ENCODE data around the gene AFAP1.
A peak's percentile ranks its signal among the peaks of the same experiment; 100 is the strongest.

AFAP1 gene

DNA sequence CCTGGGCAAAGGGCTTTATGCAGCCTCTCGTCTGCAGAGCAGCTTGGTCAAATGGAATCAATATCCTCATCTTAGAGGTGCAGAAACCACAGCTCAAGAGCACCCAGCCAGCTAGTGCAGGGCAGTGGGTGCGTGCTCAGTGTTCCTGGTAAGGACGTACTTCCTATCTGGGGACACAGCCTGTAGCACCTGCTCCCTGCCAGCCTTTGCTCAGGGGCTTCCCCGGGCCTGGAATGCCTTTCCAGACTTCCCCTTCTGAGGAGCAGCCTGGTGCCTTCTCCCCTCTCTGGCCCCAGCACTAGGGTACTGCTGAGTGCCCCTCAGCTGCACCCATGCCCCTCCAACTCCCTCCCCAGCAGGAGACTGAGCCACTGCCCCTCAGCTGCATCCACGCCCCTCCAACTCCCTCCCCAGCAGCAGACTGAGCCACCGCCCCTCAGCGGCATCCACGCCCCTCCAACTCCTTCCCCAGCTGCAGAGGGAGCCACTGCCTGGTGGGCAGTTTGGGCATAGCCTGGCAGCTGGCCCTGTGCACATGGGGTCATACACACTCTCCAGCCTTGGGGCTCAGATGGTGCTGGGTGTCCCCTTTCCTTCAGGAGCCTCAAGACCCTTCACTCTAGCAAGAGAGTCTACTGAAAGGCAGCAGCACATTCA lies 42.2 kb upstream of the AFAP1 start:
- peaks cover 0 to 12% (median 0%) of the 10 kb centered on the region in 11 experiments; a peak in 6 of 22 replicates for H4K20me1 ChIP-seq
- no peaks in the 10 kb centered on the region for H3K9me3 ChIP-seq (replicated peaks in 1 of 11)
- peaks cover 0 to 16% (median 0%) of the 10 kb centered on the region in 11 experiments; a peak in 6 of 22 replicates for H3K27me3 ChIP-seq
- no peak overlapping the region for H3K9ac ChIP-seq
- H3K4me1 ChIP-seq = peaks cover 12 to 23% (median 20%) of the 10 kb centered on the region in 10 experiments
- H3K27ac ChIP-seq = no peak overlapping the region
- no peak for TF ChIP-seq Cebpa-rat (IDR thresholded peaks at IDR 0.05)
- no peak overlapping the region for H3K4me3 ChIP-seq
- no peaks in the 10 kb centered on the region for H3K36me3 ChIP-seq
- no peak overlapping the region for H3K4me2 ChIP-seq

GRCh38 chr4:7980036-7980435 lies 40.4 kb upstream of the AFAP1 start:
- no peak overlapping the region for H3K9ac ChIP-seq
- H4K20me1 ChIP-seq = peaks cover 0 to 6% (median 0%) of the 10 kb centered on the region in 11 experiments; a peak in 5 of 22 replicates
- peaks cover 0 to 9% (median 2%) of the 10 kb centered on the region in 10 experiments; a peak in 6 of 20 replicates for H3K4me1 ChIP-seq
- peaks cover 0 to 6% (median 0%) of the 10 kb centered on the region in 11 experiments; a peak in 3 of 22 replicates for H3K27me3 ChIP-seq
- H3K27ac ChIP-seq = no peak overlapping the region
- no peaks in the 10 kb centered on the region for H3K36me3 ChIP-seq
- no peaks in the 10 kb centered on the region for H3K9me3 ChIP-seq (replicated peaks in 1 of 11)
- no peak for TF ChIP-seq Cebpa-rat (IDR thresholded peaks at IDR 0.05)
- no peak overlapping the region for H3K4me2 ChIP-seq
- no peak overlapping the region for H3K4me3 ChIP-seq

DNA sequence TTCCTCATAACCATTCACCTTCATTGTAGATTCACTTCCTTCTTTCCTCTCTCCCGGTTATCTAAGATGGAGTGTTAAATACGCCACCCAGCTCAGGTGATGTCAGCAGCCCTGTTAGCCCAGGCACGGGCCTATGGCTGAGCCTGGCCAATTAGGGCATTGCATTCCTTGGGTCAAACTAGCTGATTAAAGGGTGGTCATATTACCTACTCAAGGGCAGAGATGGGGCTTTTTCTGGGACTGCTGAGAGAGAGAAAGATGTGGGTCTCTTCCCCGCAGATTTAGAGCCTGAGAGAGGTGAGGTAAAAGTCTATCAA lies 39.9 kb upstream of the AFAP1 start:
- Histone ChIP-seq H3K4me3 (no peak overlapping the region), H3K36me3 (no peaks in the 10 kb centered on the region), H3K4me2 (no peak overlapping the region), H3K4me1 (peaks cover 0 to 9% (median 0%) of the 10 kb centered on the region in 10 experiments; a peak in 1 of 20 replicates), H3K9me3 (replicated peaks in 1 of 11) (no peaks in the 10 kb centered on the region), H4K20me1 (peaks cover 0 to 1% (median 0%) of the 10 kb centered on the region in 11 experiments; a peak in 4 of 22 replicates), H3K9ac (no peak overlapping the region), H3K27ac (no peak overlapping the region), H3K27me3 (0 out of 22 replicates have a peak, but pooled peaks cover 0 to 2% (median 0%) of the 10 kb centered on the region in 11 experiments)
- TF ChIP-seq Cebpa-rat (IDR thresholded peaks at IDR 0.05) = no peak

DNA sequence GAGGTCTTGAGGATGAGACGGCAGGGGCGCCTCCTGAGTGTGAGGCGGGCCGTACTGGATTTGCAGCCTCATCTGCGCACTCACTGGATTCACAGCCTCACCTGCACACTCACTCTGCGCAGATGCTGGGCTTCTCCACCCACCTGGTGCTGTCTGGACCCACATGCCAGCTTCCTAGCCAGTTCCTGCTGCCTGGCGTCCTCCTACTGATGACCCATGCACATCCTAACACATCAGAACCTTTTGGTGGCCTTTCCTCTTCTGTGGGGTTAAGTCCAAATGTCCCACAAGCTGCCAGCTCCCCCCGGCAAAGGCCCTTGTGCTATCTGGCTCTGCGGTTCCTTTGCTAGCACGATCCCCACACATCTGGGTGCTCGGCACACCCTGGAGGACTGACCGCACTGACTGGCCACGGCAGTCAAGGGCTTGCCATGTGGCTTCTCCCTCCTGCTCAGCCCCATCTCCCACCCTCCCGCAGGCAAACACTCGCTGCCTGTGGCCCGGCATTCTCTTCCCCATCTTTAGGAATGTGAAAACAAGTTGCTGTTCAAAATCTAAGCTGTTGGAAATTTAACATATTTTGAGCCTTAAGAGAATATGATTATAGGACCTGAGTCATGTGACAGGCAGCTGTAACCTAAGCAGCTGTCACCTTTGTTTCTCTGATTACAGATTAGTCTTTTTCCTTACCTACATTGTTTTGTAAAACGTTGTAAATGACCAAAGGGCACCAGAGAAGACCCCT lies 39.4 kb upstream of the AFAP1 start:
- no peak overlapping the region for H3K27ac ChIP-seq

DNA sequence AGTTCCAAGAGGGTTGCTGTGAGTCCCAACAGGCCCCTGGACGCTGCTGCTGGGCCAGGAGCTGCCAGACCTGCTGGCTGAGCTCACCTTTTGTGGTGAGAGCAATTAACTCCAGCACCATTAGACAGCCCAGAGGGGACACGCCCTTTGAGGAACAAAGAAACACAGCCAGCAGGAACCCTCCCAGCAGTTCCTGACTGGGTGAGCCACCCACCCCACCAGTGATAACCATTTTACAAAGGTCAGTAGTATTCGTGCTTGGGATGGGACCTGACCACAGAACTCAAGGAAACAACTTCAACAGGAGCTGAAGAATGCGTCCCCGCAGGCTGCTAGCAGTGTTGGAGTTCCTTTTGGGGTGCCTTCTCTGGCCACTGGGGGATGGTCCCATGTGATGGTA lies 38.8 kb upstream of the AFAP1 start:
- Histone ChIP-seq H3K27me3 (no peaks in the 10 kb centered on the region), H3K27ac (no peak overlapping the region), H3K4me2 (peak overlapping the region in 2 of 11 experiments; percentile 4 to 53; a peak in 2 of 22 replicates), H4K20me1 (no peaks in the 10 kb centered on the region; a peak in 2 of 22 replicates), H3K9ac (no peak overlapping the region), H3K4me1 (peaks cover 0 to 9% (median 0%) of the 10 kb centered on the region in 10 experiments; a peak in 1 of 20 replicates), H3K4me3 (no peak overlapping the region), H3K9me3 (replicated peaks in 1 of 11) (no peaks in the 10 kb centered on the region), H3K36me3 (no peaks in the 10 kb centered on the region)
- TF ChIP-seq Cebpa-rat (IDR thresholded peaks at IDR 0.05) = no peak

More for the DNA sequence above, 39.4 kb upstream of the AFAP1 start:
- no peaks in the 10 kb centered on the region for H3K9me3 ChIP-seq (replicated peaks in 1 of 11)
- no peak overlapping the region for H3K9ac ChIP-seq
- H3K4me2 ChIP-seq = 0 out of 22 replicates have a peak overlapping the region, but pooled peaks of 1 of the 11 experiments have one; percentile 53
- no peak overlapping the region for H3K4me3 ChIP-seq
- no peaks in the 10 kb centered on the region for H3K27me3 ChIP-seq
- H4K20me1 ChIP-seq = no peaks in the 10 kb centered on the region; a peak in 2 of 22 replicates
- H3K4me1 ChIP-seq = peaks cover 0 to 9% (median 0%) of the 10 kb centered on the region in 10 experiments; a peak in 1 of 20 replicates
- no peak for TF ChIP-seq Cebpa-rat (IDR thresholded peaks at IDR 0.05)
- H3K36me3 ChIP-seq = no peaks in the 10 kb centered on the region

DNA sequence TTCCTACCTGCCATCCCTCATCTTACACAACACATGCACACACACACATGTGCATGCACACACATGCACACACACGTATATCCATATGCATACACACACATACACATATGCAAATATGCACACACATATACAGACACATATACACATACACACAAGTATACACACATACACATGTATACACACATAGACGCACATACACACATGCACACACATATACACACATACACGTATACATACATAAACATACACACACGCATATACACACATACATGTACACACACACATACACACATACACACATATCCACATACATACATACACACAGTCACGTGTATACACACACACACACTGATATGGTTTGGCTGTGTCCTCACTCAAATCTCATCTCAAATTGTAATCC lies 37.0 kb upstream of the AFAP1 start:
- TF ChIP-seq Cebpa-rat (IDR thresholded peaks at IDR 0.05) = no peak

GRCh38 chr4:7976025-7976424 lies 36.4 kb upstream of the AFAP1 start:
- Histone ChIP-seq H3K9ac (no peak overlapping the region), H3K27me3 (no peaks in the 10 kb centered on the region), H3K4me3 (no peak overlapping the region), H4K20me1 (no peaks in the 10 kb centered on the region; a peak in 1 of 22 replicates), H3K36me3 (no peaks in the 10 kb centered on the region), H3K4me1 (peaks cover 8 to 22% (median 11%) of the 10 kb centered on the region in 10 experiments), H3K9me3 (replicated peaks in 1 of 11) (no peaks in the 10 kb centered on the region), H3K27ac (no peak overlapping the region), H3K4me2 (no peak overlapping the region)
- TF ChIP-seq Cebpa-rat (IDR thresholded peaks at IDR 0.05) = no peak

More for the DNA sequence above, 37.0 kb upstream of the AFAP1 start:
- Histone ChIP-seq H3K36me3 (no peaks in the 10 kb centered on the region), H3K27me3 (no peaks in the 10 kb centered on the region), H3K4me1 (peaks cover 1 to 15% (median 5%) of the 10 kb centered on the region in 10 experiments; a peak in 13 of 20 replicates), H3K27ac (no peak overlapping the region), H3K4me2 (no peak overlapping the region), H3K4me3 (no peak overlapping the region), H3K9ac (no peak overlapping the region), H3K9me3 (replicated peaks in 1 of 11) (no peaks in the 10 kb centered on the region), H4K20me1 (no peaks in the 10 kb centered on the region; a peak in 1 of 22 replicates)

GRCh38 chr4:7974425-7974824 lies 34.8 kb upstream of the AFAP1 start:
- no peak for TF ChIP-seq Cebpa-rat (IDR thresholded peaks at IDR 0.05)
- H3K4me3 ChIP-seq = no peak overlapping the region
- H3K4me1 ChIP-seq = peaks cover 24 to 38% (median 27%) of the 10 kb centered on the region in 10 experiments
- no peaks in the 10 kb centered on the region; a peak in 1 of 22 replicates for H4K20me1 ChIP-seq
- H3K4me2 ChIP-seq = no peak overlapping the region
- H3K9me3 ChIP-seq (replicated peaks in 1 of 11) = no peaks in the 10 kb centered on the region
- H3K27me3 ChIP-seq = no peaks in the 10 kb centered on the region
- H3K9ac ChIP-seq = no peak overlapping the region
- no peak overlapping the region for H3K27ac ChIP-seq
- no peaks in the 10 kb centered on the region for H3K36me3 ChIP-seq

DNA sequence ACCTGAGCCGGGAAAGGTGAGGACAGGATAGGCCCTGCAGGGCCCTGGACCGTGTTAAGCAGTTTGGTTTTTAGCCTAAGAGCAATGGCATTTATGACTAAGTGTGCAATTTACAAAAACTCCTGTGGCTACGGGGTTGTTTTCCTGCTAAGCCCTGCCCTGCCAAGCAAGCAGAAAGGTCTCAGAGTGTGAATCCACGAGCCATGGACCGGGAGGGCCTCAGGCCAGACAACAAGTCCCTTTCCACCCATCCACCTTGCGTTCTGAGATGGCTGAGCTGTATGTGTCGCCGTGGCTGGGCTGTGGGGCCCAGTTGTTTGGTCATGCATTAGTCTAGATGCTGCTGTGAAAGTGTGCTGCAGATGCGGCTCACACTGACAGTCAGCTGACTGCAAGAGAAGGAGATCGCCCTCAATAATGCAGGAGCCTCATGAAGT lies 33.9 kb upstream of the AFAP1 start:
- Histone ChIP-seq H3K36me3 (no peaks in the 10 kb centered on the region), H3K9ac (no peak overlapping the region)

More for the DNA sequence above, 33.9 kb upstream of the AFAP1 start:
- no peak for TF ChIP-seq Cebpa-rat (IDR thresholded peaks at IDR 0.05)
- Histone ChIP-seq H3K4me2 (no peak overlapping the region), H3K4me1 (peaks cover 28 to 43% (median 32%) of the 10 kb centered on the region in 10 experiments), H3K4me3 (no peak overlapping the region), H3K27ac (no peak overlapping the region), H3K9me3 (replicated peaks in 1 of 11) (no peaks in the 10 kb centered on the region), H4K20me1 (no peaks in the 10 kb centered on the region), H3K27me3 (no peaks in the 10 kb centered on the region)

Measured in BLaER1 treated with 17β-estradiol and CSF1 and Interleukin-3, amounts not matched to agents 10 nM and 100 nM (cell line).